ENCODE results near the gene MRM1. TPM values are rescaled to one million over a fixed set of nuclear protein-coding genes. Genes with fewer than 3 reads are reported as not detected.

MRM1 gene, protein sequence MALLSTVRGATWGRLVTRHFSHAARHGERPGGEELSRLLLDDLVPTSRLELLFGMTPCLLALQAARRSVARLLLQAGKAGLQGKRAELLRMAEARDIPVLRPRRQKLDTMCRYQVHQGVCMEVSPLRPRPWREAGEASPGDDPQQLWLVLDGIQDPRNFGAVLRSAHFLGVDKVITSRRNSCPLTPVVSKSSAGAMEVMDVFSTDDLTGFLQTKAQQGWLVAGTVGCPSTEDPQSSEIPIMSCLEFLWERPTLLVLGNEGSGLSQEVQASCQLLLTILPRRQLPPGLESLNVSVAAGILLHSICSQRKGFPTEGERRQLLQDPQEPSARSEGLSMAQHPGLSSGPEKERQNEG
- 4.6 and 5.4 TPM in 2 replicates for total RNA-seq
- long read RNA-seq, partial matches to known transcripts = 0 of 2 reads
- long read RNA-seq, other reads (novel, unspliced or antisense) = 0 of 2 reads

DNA sequence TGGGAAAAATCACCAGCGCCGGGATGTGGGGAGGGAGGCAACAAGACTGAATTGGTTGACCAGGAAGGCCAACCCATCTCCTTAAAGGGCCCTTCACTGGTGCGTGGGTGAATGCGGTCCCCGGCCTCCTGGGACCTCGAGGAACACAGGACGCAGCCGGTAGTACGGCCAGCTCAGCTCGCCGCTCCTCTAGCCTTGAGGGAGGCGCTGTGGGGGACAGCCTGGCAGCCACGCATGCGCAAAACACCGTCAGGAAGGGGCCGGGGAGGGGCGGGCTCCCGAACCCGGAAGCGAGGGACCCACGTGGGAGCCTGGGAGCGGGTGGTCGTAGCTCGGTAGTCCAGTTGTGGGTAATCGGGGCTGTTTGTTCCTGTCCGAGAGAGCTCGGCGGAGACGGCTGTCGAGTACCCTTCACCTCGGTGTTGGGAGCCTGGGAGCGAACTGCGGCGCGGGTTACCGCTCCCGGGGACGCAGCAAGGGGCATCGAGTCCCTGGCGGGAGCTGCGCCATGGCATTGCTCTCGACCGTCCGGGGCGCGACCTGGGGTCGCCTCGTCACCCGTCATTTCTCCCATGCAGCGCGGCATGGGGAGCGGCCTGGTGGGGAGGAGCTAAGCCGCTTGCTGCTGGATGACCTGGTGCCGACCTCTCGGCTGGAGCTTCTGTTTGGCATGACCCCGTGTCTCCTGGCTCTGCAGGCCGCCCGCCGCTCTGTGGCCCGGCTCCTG, at the start of gene MRM1:
Gene MRM1 (plus strand): TSS at position 281 of the 727 bp plus-strand sequence. CDS start 228 bp downstream, at position 509.
- Mint-ChIP-seq H3K4me3 (peak within 1 kb of the TSS; percentile 92), H3K9me3 (no peaks in the 10 kb centered on the region), H3K27ac (ENCODE audit: unreplicated experiment) (peak within 1 kb of the TSS; percentile 88), H3K4me1 (peaks cover 38% of the 10 kb centered on the region), H3K36me3 (ENCODE audit: low read depth) (no peaks in the 10 kb centered on the region), H3K27me3 (ENCODE audit: low read depth) (no peaks in the 10 kb centered on the region)
- peak; percentile 90 for DNase-seq (ENCODE audit: low read depth, low spot score)
- TF ChIP-seq, protein P1, sequence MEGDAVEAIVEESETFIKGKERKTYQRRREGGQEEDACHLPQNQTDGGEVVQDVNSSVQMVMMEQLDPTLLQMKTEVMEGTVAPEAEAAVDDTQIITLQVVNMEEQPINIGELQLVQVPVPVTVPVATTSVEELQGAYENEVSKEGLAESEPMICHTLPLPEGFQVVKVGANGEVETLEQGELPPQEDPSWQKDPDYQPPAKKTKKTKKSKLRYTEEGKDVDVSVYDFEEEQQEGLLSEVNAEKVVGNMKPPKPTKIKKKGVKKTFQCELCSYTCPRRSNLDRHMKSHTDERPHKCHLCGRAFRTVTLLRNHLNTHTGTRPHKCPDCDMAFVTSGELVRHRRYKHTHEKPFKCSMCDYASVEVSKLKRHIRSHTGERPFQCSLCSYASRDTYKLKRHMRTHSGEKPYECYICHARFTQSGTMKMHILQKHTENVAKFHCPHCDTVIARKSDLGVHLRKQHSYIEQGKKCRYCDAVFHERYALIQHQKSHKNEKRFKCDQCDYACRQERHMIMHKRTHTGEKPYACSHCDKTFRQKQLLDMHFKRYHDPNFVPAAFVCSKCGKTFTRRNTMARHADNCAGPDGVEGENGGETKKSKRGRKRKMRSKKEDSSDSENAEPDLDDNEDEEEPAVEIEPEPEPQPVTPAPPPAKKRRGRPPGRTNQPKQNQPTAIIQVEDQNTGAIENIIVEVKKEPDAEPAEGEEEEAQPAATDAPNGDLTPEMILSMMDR (conservative IDR thresholded peaks at IDR 0.05) = peak; percentile 24

DNA sequence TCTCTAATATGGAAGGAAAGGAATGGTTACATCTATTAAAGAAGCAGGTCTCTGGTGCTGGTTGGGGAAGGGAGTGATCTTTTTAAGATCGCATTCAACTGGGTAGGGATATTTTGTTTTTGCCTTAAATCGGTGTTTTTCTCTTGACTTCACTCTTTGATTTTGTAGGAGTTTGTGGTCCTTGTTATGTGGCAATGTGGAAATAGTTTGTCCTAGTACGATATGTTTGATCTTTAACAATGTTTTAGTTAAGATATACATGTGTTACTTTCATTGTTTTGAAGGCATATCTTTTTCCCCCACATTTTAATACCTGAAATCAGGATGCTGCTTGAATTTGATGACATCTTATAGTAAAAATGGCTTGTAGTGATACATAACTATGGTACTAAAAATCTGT, 47.9 kb upstream of the MRM1 start:
- no peaks in the 10 kb centered on the region for H3K9me3 Mint-ChIP-seq
- no peak for DNase-seq (ENCODE audit: low read depth, low spot score)
- peaks cover 6% of the 10 kb centered on the region for H3K4me1 Mint-ChIP-seq
- H3K4me3 Mint-ChIP-seq = peak overlapping the region; percentile 39
- H3K36me3 Mint-ChIP-seq (ENCODE audit: low read depth) = peaks cover 22% of the 10 kb centered on the region
- H3K27ac Mint-ChIP-seq (ENCODE audit: unreplicated experiment) = peak overlapping the region; percentile 8
- no peaks in the 10 kb centered on the region for H3K27me3 Mint-ChIP-seq (ENCODE audit: low read depth)
- TF ChIP-seq, protein P1 (conservative IDR thresholded peaks at IDR 0.05) = no peak

DNA sequence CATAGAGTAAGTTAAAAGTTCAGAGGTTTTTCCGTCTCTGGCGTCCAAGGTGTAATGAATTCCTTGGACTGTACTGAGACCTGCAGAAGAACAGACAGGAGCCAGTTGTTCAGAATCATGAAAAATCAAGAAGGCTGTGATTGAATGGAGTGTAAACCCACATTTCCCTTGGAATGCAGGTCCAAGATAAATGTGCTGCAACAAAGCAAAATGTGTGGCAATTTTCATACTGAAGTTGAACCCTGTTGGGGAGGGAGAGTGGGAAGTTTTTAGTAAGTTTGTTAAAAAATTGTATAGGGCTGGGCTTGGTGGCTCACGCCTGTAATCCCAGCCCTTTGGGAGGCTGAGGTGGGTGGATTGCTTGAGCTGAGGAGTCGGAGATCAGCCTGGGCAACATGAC, 35.3 kb upstream of the MRM1 start:
- H3K4me1 Mint-ChIP-seq = no peaks in the 10 kb centered on the region
- TF ChIP-seq, protein P1 (conservative IDR thresholded peaks at IDR 0.05) = no peak
- H3K4me3 Mint-ChIP-seq = no peak overlapping the region
- H3K27ac Mint-ChIP-seq (ENCODE audit: unreplicated experiment) = no peak overlapping the region
- H3K36me3 Mint-ChIP-seq (ENCODE audit: low read depth) = peaks cover 16% of the 10 kb centered on the region
- H3K27me3 Mint-ChIP-seq (ENCODE audit: low read depth) = no peaks in the 10 kb centered on the region
- DNase-seq (ENCODE audit: low read depth, low spot score) = no peak
- no peaks in the 10 kb centered on the region for H3K9me3 Mint-ChIP-seq

DNA sequence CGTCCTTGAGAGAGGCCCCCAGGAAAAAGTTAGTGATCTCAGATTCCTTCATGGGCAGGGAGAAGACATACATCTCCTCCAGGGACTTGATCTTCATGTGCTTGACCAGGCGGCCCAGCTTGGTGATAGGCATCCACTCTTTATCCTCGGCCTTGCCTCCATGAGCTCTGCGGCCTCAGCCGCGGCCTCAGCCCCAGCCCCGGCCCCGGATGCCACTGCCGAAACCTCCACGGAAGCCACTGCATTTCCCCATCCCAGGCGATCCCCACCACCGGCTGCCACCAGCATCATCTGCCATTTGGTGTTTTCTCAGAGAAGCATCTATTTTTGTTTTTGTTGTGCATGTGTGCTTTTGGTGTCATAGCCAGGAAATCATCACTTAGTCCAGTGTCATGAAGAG, 26.4 kb upstream of the MRM1 start:
- DNase-seq (ENCODE audit: low read depth, low spot score) = no peak
- H3K27me3 Mint-ChIP-seq (ENCODE audit: low read depth) = no peaks in the 10 kb centered on the region
- H3K36me3 Mint-ChIP-seq (ENCODE audit: low read depth) = peaks cover 17% of the 10 kb centered on the region
- no peaks in the 10 kb centered on the region for H3K9me3 Mint-ChIP-seq
- TF ChIP-seq, protein P1 (conservative IDR thresholded peaks at IDR 0.05) = no peak
- H3K4me1 Mint-ChIP-seq = peaks cover 29% of the 10 kb centered on the region
- no peak overlapping the region for H3K27ac Mint-ChIP-seq (ENCODE audit: unreplicated experiment)
- H3K4me3 Mint-ChIP-seq = no peak overlapping the region

DNA sequence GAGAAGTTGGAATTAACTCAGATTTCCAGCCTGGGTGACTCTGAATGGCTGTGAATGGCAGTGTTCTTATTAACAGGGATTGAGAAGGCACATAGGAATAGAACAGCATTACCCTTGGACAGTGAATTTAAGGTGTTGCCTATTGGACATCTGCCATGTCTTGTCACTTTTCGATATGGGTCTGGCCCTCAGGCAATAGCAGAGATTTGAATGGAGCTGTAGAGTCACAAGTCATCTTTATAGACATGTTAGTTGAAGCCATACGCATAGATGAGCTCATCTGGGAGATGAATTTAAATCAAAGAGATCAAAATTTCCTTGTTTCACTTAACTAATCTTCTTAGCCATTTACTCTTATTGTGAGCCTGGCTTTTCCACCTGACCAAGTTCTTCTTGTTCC, 24.6 kb upstream of the MRM1 start:
- no peak overlapping the region for H3K27ac Mint-ChIP-seq (ENCODE audit: unreplicated experiment)
- no peak overlapping the region for H3K4me3 Mint-ChIP-seq
- peaks cover 29% of the 10 kb centered on the region for H3K4me1 Mint-ChIP-seq
- DNase-seq (ENCODE audit: low read depth, low spot score) = no peak
- no peaks in the 10 kb centered on the region for H3K9me3 Mint-ChIP-seq
- no peaks in the 10 kb centered on the region for H3K27me3 Mint-ChIP-seq (ENCODE audit: low read depth)
- TF ChIP-seq, protein P1 (conservative IDR thresholded peaks at IDR 0.05) = no peak
- peaks cover 21% of the 10 kb centered on the region for H3K36me3 Mint-ChIP-seq (ENCODE audit: low read depth)

Measured in neural crest cell (in vitro differentiated cells).